Sigmoid colon (tissue), 7 donors: ENCODE results near the gene ZNF543. TPM values are rescaled to one million over a fixed set of nuclear protein-coding genes. Genes with fewer than 3 reads are reported as not detected.

ENCODE experiments used
- DNase-seq: peaks from one replicate; pipeline ENCODE4 v3.0.0-alpha.2; 2019
- H3K27ac ChIP-seq, 4 donors: fragments of 200-600 bp; sonication (generic); one replicate each; pipeline ENCODE4 v1.5.1; 2016 to 2019; ENCODE audit warnings: mild to moderate bottlenecking in 1 of 4
- H3K27me3 ChIP-seq, 3 donors: fragments of 200-600 bp; sonication (generic); one replicate each; pipeline ENCODE4 v1.5.1; 2019; ENCODE audit warnings: mild to moderate bottlenecking in 1 of 3
- H3K36me3 ChIP-seq, 4 donors: fragments of 200-600 bp; sonication (generic); one replicate each; pipeline ENCODE4 v1.5.1; 2016 to 2019
- H3K4me1 ChIP-seq, 4 donors: fragments of 200-600 bp; sonication (generic); one replicate each; pipeline ENCODE4 v1.5.1; 2017 to 2019
- H3K4me3 ChIP-seq, 4 donors: fragments of 200-600 bp; sonication (generic); one replicate each; pipeline ENCODE4 v1.5.1; 2017 to 2019; ENCODE audit warnings: mild to moderate bottlenecking in 2 of 4, moderate library complexity in 1 of 4
- H3K9me3 ChIP-seq, 4 donors: fragments of 200-600 bp in 3 of 4; sonication (generic) in 3 of 4; one replicate each; pipeline versions ENCODE4 v1.5.1 to v1.6.1; 2013 to 2019
- EP300 ChIP-seq, 4 donors: sonication (generic); formaldehyde crosslinking; IDR thresholded peaks; one replicate each; pipeline ENCODE4 v1.6.1; 2017; ENCODE audit warnings: antibody characterized with exemption in 4 of 4
- POLR2A ChIP-seq, 2 donors: fragments of 450-650 bp; IDR thresholded peaks; one replicate each; pipeline ENCODE4 v1.6.1; 2016; ENCODE audit warnings: antibody characterized with exemption in 2 of 2, mild to moderate bottlenecking in 2 of 2, moderate library complexity in 2 of 2
- POLR2AphosphoS5 ChIP-seq, 4 donors: sonication (generic); formaldehyde crosslinking; IDR thresholded peaks; one replicate each; pipeline ENCODE4 v1.6.1; 2017; ENCODE audit warnings: antibody characterized with exemption in 4 of 4
- WGBS, 2 donors: extraction: QIAGEN DNeasy Blood & Tissue Kit; methylation state at CpG; one replicate each; pipeline ENCODE4 v1.1.7; 2013; 5-methylcytosine and 5-hydroxymethylcytosine counted together
- intact Hi-C: fragments of 100-400 bp; cut with DNase I; formaldehyde crosslinking; loops from one replicate; pipeline ENCODE4 v1.15.1; 2023
- polyA plus RNA-seq, 3 donors: library from polyadenylated mRNA; stranded (reverse); fragments of 200-250 nt; gene quantifications; one replicate each; pipeline ENCODE4 v1.2.3, GENCODE V29; 2013
- total RNA-seq, 4 donors: library from RNA; depleted of rRNA; stranded (reverse); fragments of >200 nt; gene quantifications; one replicate each; pipeline ENCODE4 v1.1.0, GENCODE V29; 2016
- TF ChIP-seq, protein P1 (sequence below), 4 experiments: fragments of 450-650 bp in 3 of 4; fragments of 200-600 bp in 1 of 4; IDR thresholded peaks; one replicate each; pipeline ENCODE4 v1.5.1; 2016 to 2019; ENCODE audit warnings: antibody characterized with exemption in 4 of 4, mild to moderate bottlenecking in 3 of 4, moderate library complexity in 2 of 4
- donor health status: healthy with polysubstance abuse.
- donor health status: Bipolar disorder and iron deficiency.
- donor health status: healthy.

ZNF543 gene
- total and polyA plus RNA-seq, 7 donors, result 0.46 to 8.1 (median 5.4) TPM

DNA sequence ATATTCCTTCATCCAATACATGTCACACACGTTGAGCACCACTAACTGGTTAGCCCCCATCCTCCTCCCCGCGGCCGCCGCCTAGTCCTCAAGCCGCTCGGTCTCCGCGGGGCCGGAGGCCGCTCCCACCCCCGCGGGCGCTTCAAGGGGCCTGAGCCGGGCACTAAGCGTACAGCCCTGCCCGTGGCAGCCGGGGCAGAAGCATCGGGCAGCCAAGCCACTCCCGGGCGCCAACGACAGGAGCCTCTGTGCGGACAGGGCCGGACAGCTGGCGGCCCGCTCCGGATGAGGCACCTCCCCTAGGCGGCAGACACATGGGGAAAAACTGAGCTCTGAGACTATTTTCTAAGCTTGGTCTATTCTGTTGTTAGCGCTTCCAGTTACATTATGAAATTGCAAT is 2.8 kb upstream of the ZNF543 start:
- no peak for TF ChIP-seq POLR2A (IDR thresholded peaks at IDR 0.05)
- TF ChIP-seq EP300 (IDR thresholded peaks at IDR 0.05), result no peak
- no peak for TF ChIP-seq POLR2AphosphoS5 (IDR thresholded peaks at IDR 0.05)
- TF ChIP-seq, protein P1, sequence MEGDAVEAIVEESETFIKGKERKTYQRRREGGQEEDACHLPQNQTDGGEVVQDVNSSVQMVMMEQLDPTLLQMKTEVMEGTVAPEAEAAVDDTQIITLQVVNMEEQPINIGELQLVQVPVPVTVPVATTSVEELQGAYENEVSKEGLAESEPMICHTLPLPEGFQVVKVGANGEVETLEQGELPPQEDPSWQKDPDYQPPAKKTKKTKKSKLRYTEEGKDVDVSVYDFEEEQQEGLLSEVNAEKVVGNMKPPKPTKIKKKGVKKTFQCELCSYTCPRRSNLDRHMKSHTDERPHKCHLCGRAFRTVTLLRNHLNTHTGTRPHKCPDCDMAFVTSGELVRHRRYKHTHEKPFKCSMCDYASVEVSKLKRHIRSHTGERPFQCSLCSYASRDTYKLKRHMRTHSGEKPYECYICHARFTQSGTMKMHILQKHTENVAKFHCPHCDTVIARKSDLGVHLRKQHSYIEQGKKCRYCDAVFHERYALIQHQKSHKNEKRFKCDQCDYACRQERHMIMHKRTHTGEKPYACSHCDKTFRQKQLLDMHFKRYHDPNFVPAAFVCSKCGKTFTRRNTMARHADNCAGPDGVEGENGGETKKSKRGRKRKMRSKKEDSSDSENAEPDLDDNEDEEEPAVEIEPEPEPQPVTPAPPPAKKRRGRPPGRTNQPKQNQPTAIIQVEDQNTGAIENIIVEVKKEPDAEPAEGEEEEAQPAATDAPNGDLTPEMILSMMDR (IDR thresholded peaks at IDR 0.05), result no peak
- 17 to 52% methylated on average over 29 of the region's 29 CpGs for WGBS, 2 donors

DNA sequence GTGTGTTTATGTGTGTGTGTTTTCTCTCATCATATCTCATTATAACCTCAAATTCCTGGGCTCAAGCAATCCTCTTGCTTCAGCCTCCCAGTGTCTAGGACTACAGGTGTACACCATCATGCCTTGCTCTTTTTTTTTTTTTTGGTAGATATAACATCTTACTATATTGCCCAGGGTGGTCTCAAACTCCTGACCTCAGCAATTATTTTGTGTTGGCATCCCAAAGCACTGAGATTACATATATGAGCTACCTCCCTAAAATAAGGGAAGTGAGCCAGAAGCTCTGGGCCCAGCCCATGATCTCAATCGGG is 448 bp upstream of the ZNF543 start:
- TF ChIP-seq, protein P1 (IDR thresholded peaks at IDR 0.05), result no peak
- TF ChIP-seq POLR2AphosphoS5 (IDR thresholded peaks at IDR 0.05) (no peak), EP300 (IDR thresholded peaks at IDR 0.05) (no peak), POLR2A (IDR thresholded peaks at IDR 0.05) (no peak)
- intact Hi-C loops, result loop anchor here (2.0 to 5.0 kb wide), 2 partner anchors 39 to 42 kb away; partner anchors contain the start of genes TRAPPC2B, ZNF460 and ZNF547
- Histone ChIP-seq H3K27me3 (no peaks in the 10 kb centered on the region), H3K4me1 (peaks cover 0 to 24% (median 15%) of the 10 kb centered on the region in 4 donors), H3K36me3 (peaks cover 11 to 20% (median 16%) of the 10 kb centered on the region in 4 donors), H3K9me3 (peaks cover 0 to 3% (median under 1%) of the 10 kb centered on the region in 4 donors), H3K4me3 (peak overlapping the region; percentile 64 to 94 (median 68)), H3K27ac (peak overlapping the region; percentile 83 to 92 (median 85))
- DNase-seq, result no peak
- WGBS, 2 donors, result 0% methylated on average over 1 of the region's 1 CpG

More for the DNA sequence above, 2.8 kb upstream of the ZNF543 start:
- H3K36me3 ChIP-seq, result no peaks in the 10 kb centered on the region
- no peaks in the 10 kb centered on the region for H3K9me3 ChIP-seq
- peak overlapping the region in 3 of 4 donors; percentile 13 to 37 (median 35) for H3K4me3 ChIP-seq
- no peak for DNase-seq
- intact Hi-C loops, result no loop called here
- H3K27me3 ChIP-seq, result no peaks in the 10 kb centered on the region
- no peak overlapping the region for H3K27ac ChIP-seq
- peaks cover 0 to 23% (median 15%) of the 10 kb centered on the region in 4 donors for H3K4me1 ChIP-seq

DNA sequence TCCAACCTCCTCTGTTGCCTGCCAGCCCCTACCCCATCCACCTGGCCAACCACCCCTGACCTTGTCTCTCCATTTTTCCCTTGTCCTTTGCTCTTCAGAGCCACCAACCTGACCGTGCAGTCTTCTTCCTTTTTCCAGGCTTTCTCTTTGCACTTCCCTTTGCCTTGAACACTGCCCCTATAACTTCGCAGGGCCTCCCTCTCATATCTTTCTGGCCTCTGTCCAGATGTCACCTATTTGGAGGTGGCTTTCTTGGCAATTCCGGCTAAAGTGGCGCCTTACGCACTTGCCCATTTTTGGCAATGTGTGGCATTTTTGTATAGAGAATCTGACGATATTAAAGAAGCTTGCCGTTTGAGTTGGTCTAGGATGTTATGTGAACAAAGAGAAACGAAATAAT is 844 bp downstream of the ZNF543 start:
- Histone ChIP-seq H3K4me1 (peaks cover 0 to 24% (median 15%) of the 10 kb centered on the region in 4 donors), H3K9me3 (peaks cover 0 to 8% (median 4%) of the 10 kb centered on the region in 4 donors), H3K36me3 (peaks cover 11 to 33% (median 28%) of the 10 kb centered on the region in 4 donors), H3K27ac (peak overlapping the region; percentile 83 to 92 (median 85)), H3K27me3 (no peaks in the 10 kb centered on the region), H3K4me3 (peak overlapping the region; percentile 64 to 94 (median 68))
- WGBS, 2 donors, result 41 to 53% methylated on average over 8 of the region's 8 CpGs
- TF ChIP-seq, protein P1 (IDR thresholded peaks at IDR 0.05), result no peak
- TF ChIP-seq EP300 (IDR thresholded peaks at IDR 0.05) (no peak), POLR2AphosphoS5 (IDR thresholded peaks at IDR 0.05) (no peak), POLR2A (IDR thresholded peaks at IDR 0.05) (no peak)
- no peak for DNase-seq
- intact Hi-C loops, result loop anchor here (2.0 to 5.0 kb wide), 2 partner anchors 40 to 41 kb away; partner anchors contain the start of genes TRAPPC2B, ZNF460 and ZNF547

DNA sequence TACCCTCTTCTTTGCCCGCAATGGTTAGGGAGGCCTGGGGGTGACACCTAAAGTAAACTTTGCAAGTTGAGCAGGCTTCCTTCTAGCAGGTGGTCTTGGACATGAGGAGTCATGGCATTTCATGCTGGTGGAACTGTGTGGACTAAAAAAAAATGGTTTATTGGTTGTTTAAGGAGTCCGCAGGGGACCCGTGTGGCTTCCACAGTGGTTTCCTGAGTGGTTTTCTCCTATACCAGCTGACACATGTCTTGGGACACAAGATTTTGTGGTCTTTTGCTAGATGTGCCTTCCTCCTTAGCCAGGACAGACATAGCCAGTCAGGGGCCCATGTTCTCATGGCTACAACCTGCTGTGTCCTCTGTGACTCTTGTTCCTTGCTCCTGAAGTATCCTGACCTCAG is 1.5 kb downstream of the ZNF543 start:
- peaks cover 3 to 8% (median 5%) of the 10 kb centered on the region in 4 donors for H3K9me3 ChIP-seq
- no peaks in the 10 kb centered on the region for H3K27me3 ChIP-seq
- intact Hi-C loops, result loop anchor here (2.0 to 5.0 kb wide), 2 partner anchors 41 kb away; partner anchors contain the start of genes TRAPPC2B, ZNF460 and ZNF547
- peak overlapping the region in 2 of 4 donors; percentile 69 to 94 for H3K4me3 ChIP-seq
- H3K27ac ChIP-seq, result peak overlapping the region in 1 of 4 donors; percentile 92
- no peak for DNase-seq
- 61 to 89% methylated on average over 3 of the region's 3 CpGs for WGBS, 2 donors
- no peak for TF ChIP-seq POLR2A (IDR thresholded peaks at IDR 0.05)
- H3K4me1 ChIP-seq, result peaks cover 0 to 24% (median 15%) of the 10 kb centered on the region in 4 donors
- H3K36me3 ChIP-seq, result peaks cover 17 to 39% (median 35%) of the 10 kb centered on the region in 4 donors

DNA sequence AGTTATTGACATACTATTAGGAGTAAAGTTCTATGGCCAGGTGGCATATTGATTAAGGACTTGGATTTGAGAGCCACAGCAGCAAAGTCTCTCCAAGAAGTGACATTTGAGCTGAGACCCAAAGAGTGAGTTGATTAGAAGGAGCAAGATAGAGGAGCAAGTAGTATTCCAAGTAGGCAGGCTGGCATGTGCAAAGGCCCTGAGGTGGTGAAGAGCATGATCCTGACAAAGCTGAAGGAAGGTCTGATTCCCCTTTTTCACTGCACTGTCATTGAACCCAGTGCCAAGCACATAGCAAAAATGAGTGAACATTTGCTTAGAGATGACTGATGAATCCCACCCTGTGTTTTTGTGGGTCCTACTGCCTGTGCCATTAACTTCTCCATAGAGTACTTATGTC is 4.7 kb downstream of the ZNF543 start:
- Histone ChIP-seq H3K27me3 (no peaks in the 10 kb centered on the region), H3K27ac (no peak overlapping the region), H3K4me3 (no peak overlapping the region), H3K9me3 (peaks cover 17 to 23% (median 19%) of the 10 kb centered on the region in 4 donors), H3K4me1 (peaks cover 0 to 20% (median 15%) of the 10 kb centered on the region in 4 donors), H3K36me3 (peaks cover 43 to 70% (median 60%) of the 10 kb centered on the region in 4 donors)
- intact Hi-C loops, result loop anchor here (5.0 kb wide), 1 partner anchor 37 kb away; the partner anchor contains the start of genes TRAPPC2B and ZNF547
- no peak for DNase-seq
- TF ChIP-seq, protein P1 (IDR thresholded peaks at IDR 0.05), result no peak
- TF ChIP-seq POLR2AphosphoS5 (IDR thresholded peaks at IDR 0.05) (no peak), POLR2A (IDR thresholded peaks at IDR 0.05) (no peak), EP300 (IDR thresholded peaks at IDR 0.05) (no peak)
